Vagina (tissue), 2 donors: Measurements from ENCODE around the gene FAM53B. TPM values are rescaled to one million over a fixed set of nuclear protein-coding genes. Genes with fewer than 3 reads are reported as not detected.
A peak's percentile ranks its signal among the peaks of the same experiment; 100 is the strongest.

Experiments
- DNase-seq, 2 donors: peaks; one replicate each; pipeline ENCODE4 v3.0.0-alpha.2; 2017; ENCODE audit errors: extremely low spot score in 2 of 2
- H3K27ac ChIP-seq: fragments of 200-600 bp; sonication (generic); one replicate; pipeline ENCODE4 v1.5.1; 2019
- H3K27me3 ChIP-seq: fragments of 200-600 bp; sonication (generic); one replicate; pipeline ENCODE4 v1.5.1; 2019
- H3K36me3 ChIP-seq, 2 donors: fragments of 200-600 bp; sonication (generic); one replicate each; pipeline ENCODE4 v1.5.1; 2017 to 2019
- H3K4me1 ChIP-seq: fragments of 200-600 bp; sonication (generic); one replicate; pipeline ENCODE4 v1.5.1; 2019
- H3K4me3 ChIP-seq, 2 donors: fragments of 200-600 bp; sonication (generic); 1 replicate in 1 of 2; 2 replicates in 1 of 2; pipeline ENCODE4 v1.5.1; 2016 to 2019
- H3K9me3 ChIP-seq: fragments of 200-600 bp; sonication (generic); one replicate; pipeline ENCODE4 v1.5.1; 2019
- POLR2A ChIP-seq, 2 donors: fragments of 450-650 bp; IDR thresholded peaks; one replicate each; pipeline ENCODE4 v1.6.1; 2017; ENCODE audit warnings: antibody characterized with exemption in 2 of 2, mild to moderate bottlenecking in 2 of 2, moderate library complexity in 2 of 2
- POLR2AphosphoS5 ChIP-seq, 2 donors: sonication (generic); formaldehyde crosslinking; IDR thresholded peaks; one replicate each; pipeline ENCODE4 v1.9.0; 2017; ENCODE audit warnings: antibody characterized with exemption in 2 of 2, mild to moderate bottlenecking in 2 of 2, low read depth in 1 of 2; ENCODE audit not compliant: insufficient read depth in 1 of 2
- intact Hi-C: fragments of 100-400 bp; cut with DNase I; formaldehyde crosslinking; loops from one replicate; pipeline ENCODE4 v1.15.1; 2023
- total RNA-seq: library from RNA; depleted of rRNA; stranded (reverse); fragments of >200 nt; gene quantifications from one replicate; pipeline ENCODE4 v1.2.3, GENCODE V29; 2016
- TF ChIP-seq, protein P1 (sequence below), 3 experiments: fragments of 450-650 bp in 2 of 3; fragments of 200-600 bp in 1 of 3; sonication (generic) in 1 of 3; IDR thresholded peaks; one replicate each; pipeline ENCODE4 v1.5.1; 2017 to 2019; ENCODE audit warnings: antibody characterized with exemption in 3 of 3, mild to moderate bottlenecking in 2 of 3, moderate library complexity in 2 of 3

FAM53B gene
- total RNA-seq, 1 donor from 2014 or later = 35.1 TPM

- H3K4me1 ChIP-seq = peaks cover 73% of the 10 kb centered on the region
- no peak overlapping the region for H3K4me3 ChIP-seq
- H3K27ac ChIP-seq = peak overlapping the region; percentile 48
- no peaks in the 10 kb centered on the region for H3K27me3 ChIP-seq
- H3K36me3 ChIP-seq = peaks cover 0 to 23% of the 10 kb centered on the region in 2 donors
- TF ChIP-seq POLR2A (IDR thresholded peaks at IDR 0.05) (no peak), POLR2AphosphoS5 (IDR thresholded peaks at IDR 0.05; ENCODE audit: insufficient read depth in 1 of 2, low read depth in 1 of 2) (no peak)
- TF ChIP-seq, protein P1, sequence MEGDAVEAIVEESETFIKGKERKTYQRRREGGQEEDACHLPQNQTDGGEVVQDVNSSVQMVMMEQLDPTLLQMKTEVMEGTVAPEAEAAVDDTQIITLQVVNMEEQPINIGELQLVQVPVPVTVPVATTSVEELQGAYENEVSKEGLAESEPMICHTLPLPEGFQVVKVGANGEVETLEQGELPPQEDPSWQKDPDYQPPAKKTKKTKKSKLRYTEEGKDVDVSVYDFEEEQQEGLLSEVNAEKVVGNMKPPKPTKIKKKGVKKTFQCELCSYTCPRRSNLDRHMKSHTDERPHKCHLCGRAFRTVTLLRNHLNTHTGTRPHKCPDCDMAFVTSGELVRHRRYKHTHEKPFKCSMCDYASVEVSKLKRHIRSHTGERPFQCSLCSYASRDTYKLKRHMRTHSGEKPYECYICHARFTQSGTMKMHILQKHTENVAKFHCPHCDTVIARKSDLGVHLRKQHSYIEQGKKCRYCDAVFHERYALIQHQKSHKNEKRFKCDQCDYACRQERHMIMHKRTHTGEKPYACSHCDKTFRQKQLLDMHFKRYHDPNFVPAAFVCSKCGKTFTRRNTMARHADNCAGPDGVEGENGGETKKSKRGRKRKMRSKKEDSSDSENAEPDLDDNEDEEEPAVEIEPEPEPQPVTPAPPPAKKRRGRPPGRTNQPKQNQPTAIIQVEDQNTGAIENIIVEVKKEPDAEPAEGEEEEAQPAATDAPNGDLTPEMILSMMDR (IDR thresholded peaks at IDR 0.05) = no peak
- intact Hi-C loops = no loop called here
- no peak for DNase-seq
- no peaks in the 10 kb centered on the region for H3K9me3 ChIP-seq
Observed at GRCh38 chr10:124683814-124684213, 60.4 kb downstream of the FAM53B start.

GRCh38 chr10:124681626-124682552 is 62.3 kb downstream of the FAM53B start:
- no peaks in the 10 kb centered on the region for H3K9me3 ChIP-seq
- H3K36me3 ChIP-seq = peaks cover 0 to 23% of the 10 kb centered on the region in 2 donors
- no peak for DNase-seq
- TF ChIP-seq, protein P1 (IDR thresholded peaks at IDR 0.05) = no peak
- TF ChIP-seq POLR2AphosphoS5 (IDR thresholded peaks at IDR 0.05; ENCODE audit: insufficient read depth in 1 of 2, low read depth in 1 of 2) (no peak), POLR2A (IDR thresholded peaks at IDR 0.05) (no peak)
- H3K27me3 ChIP-seq = no peaks in the 10 kb centered on the region
- H3K4me3 ChIP-seq = no peak overlapping the region
- peaks cover 78% of the 10 kb centered on the region for H3K4me1 ChIP-seq
- H3K27ac ChIP-seq = no peak overlapping the region
- intact Hi-C loops = no loop called here

DNA sequence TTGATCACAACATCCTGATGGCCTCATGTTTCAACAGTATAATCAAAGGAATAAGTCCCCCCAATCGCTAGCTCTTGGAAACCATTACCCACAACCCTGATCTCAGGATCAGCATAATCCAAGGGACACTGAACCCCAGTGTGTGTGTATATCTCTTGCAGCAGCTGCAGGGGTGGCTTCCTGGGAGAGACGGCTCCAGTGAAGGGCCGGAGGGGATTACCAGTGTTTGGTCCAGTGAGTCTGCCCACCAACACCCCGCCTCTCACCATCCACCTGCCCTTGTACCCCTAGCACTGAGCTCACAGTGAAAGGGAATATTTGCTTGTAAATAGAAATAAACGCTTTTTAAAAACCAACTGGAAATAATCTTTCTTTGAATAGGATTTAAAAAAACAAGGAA is 63.1 kb downstream of the FAM53B start:
- DNase-seq = no peak
- no peaks in the 10 kb centered on the region for H3K9me3 ChIP-seq
- H3K36me3 ChIP-seq = peaks cover 0 to 23% of the 10 kb centered on the region in 2 donors
- TF ChIP-seq, protein P1 (IDR thresholded peaks at IDR 0.05) = no peak
- TF ChIP-seq POLR2A (IDR thresholded peaks at IDR 0.05) (no peak), POLR2AphosphoS5 (IDR thresholded peaks at IDR 0.05; ENCODE audit: insufficient read depth in 1 of 2, low read depth in 1 of 2) (no peak)
- H3K4me3 ChIP-seq = no peak overlapping the region
- intact Hi-C loops = no loop called here
- H3K27me3 ChIP-seq = no peaks in the 10 kb centered on the region
- H3K4me1 ChIP-seq = peaks cover 80% of the 10 kb centered on the region
- H3K27ac ChIP-seq = no peak overlapping the region

GRCh38 chr10:124680675-124681074 is 63.5 kb downstream of the FAM53B start:
- Histone ChIP-seq H3K27ac (no peak overlapping the region), H3K27me3 (no peaks in the 10 kb centered on the region), H3K4me1 (peaks cover 80% of the 10 kb centered on the region), H3K9me3 (no peaks in the 10 kb centered on the region), H3K4me3 (no peak overlapping the region), H3K36me3 (peaks cover 0 to 23% of the 10 kb centered on the region in 2 donors)
- TF ChIP-seq, protein P1 (IDR thresholded peaks at IDR 0.05) = no peak
- no peak for TF ChIP-seq POLR2A (IDR thresholded peaks at IDR 0.05)
- TF ChIP-seq POLR2AphosphoS5 (IDR thresholded peaks at IDR 0.05; ENCODE audit: insufficient read depth in 1 of 2, low read depth in 1 of 2) = no peak
- intact Hi-C loops = no loop called here
- DNase-seq = no peak

DNA sequence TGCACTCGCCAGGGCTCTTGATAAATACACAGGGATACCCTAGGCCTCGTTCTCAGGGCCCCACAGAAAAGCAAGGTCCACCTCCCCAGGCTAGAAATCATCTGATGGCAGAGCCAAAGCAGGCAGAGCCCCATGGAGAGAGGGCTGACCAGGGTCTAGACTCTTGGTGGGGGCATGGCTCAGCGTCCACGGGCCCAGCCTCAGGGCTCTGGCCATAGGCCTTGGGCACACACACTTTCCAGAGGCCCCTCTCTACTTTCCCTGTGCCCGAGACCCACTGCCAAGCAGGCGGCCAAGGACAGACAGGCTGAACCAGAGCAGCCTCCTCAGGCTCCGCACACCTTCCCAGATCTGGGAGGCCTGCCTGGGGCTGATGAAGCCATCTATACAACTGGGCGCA is 64.8 kb downstream of the FAM53B start:
- H3K27ac ChIP-seq = no peak overlapping the region
- H3K4me1 ChIP-seq = peaks cover 81% of the 10 kb centered on the region
- no peaks in the 10 kb centered on the region for H3K9me3 ChIP-seq
- no peaks in the 10 kb centered on the region for H3K27me3 ChIP-seq
- H3K36me3 ChIP-seq = peaks cover 0 to 23% of the 10 kb centered on the region in 2 donors
- no peak for DNase-seq
- TF ChIP-seq, protein P1 (IDR thresholded peaks at IDR 0.05) = no peak
- TF ChIP-seq POLR2AphosphoS5 (IDR thresholded peaks at IDR 0.05; ENCODE audit: insufficient read depth in 1 of 2, low read depth in 1 of 2) (no peak), POLR2A (IDR thresholded peaks at IDR 0.05) (no peak)
- intact Hi-C loops = no loop called here
- no peak overlapping the region for H3K4me3 ChIP-seq
